DOHH2 (cell line): Measurements from ENCODE around the gene GMDS.

ENCODE experiments used
- H3F3A ChIP-seq: fragments of 200-600 bp; sonication (generic), shearing (Covaris generic); 2 replicates; pipeline ENCODE4 v1.6.0; 2016; ENCODE audit warnings: antibody characterized with exemption, mild to moderate bottlenecking; ENCODE audit not compliant: control insufficient read depth, insufficient read depth
- H3K27ac ChIP-seq: fragments of 200-600 bp; sonication (generic); 2 replicates; pipeline ENCODE4 v1.5.1; 2014; ENCODE audit warnings: low read depth, mild to moderate bottlenecking, low read length, moderate library complexity
- H3K27me3 ChIP-seq: fragments of 200-600 bp; sonication (generic); 2 replicates; pipeline ENCODE4 v1.6.1; 2014; ENCODE audit warnings: mild to moderate bottlenecking, low read length, mixed read lengths; ENCODE audit not compliant: control insufficient read depth
- H3K36me3 ChIP-seq: fragments of 200-600 bp; sonication (generic); 2 replicates; pipeline ENCODE4 v1.6.1; 2014; ENCODE audit warnings: mild to moderate bottlenecking, low read length, moderate library complexity, mixed read lengths; ENCODE audit not compliant: control insufficient read depth
- H3K4me1 ChIP-seq: fragments of 200-600 bp; sonication (generic); 2 replicates; pipeline ENCODE4 v1.6.1; 2014; ENCODE audit warnings: mild to moderate bottlenecking, low read length, mixed read lengths; ENCODE audit not compliant: control insufficient read depth
- H3K4me2 ChIP-seq: fragments of 200-600 bp; sonication (generic); 2 replicates; pipeline ENCODE4 v1.6.0; 2014; ENCODE audit warnings: mild to moderate bottlenecking, low read length, moderate library complexity
- H3K4me3 ChIP-seq: fragments of 200-600 bp; sonication (generic); 2 replicates; pipeline ENCODE4 v1.5.1; 2014; ENCODE audit warnings: mild to moderate bottlenecking, low read length, mixed read lengths
- H3K79me2 ChIP-seq: fragments of 200-600 bp; sonication (generic); 2 replicates; pipeline ENCODE4 v1.6.1; 2014; ENCODE audit warnings: mild to moderate bottlenecking, low read length, mixed read lengths; ENCODE audit not compliant: control insufficient read depth
- H3K9me2 ChIP-seq: fragments of 200-600 bp; sonication (generic); replicated peaks from 2 replicates; pipeline ENCODE4 v1.6.1; 2014; ENCODE audit warnings: mild to moderate bottlenecking, low read length, mixed read lengths; ENCODE audit not compliant: control insufficient read depth
- H3K9me3 ChIP-seq: fragments of 200-600 bp; sonication (generic); 2 replicates; pipeline ENCODE4 v1.6.1; 2014; ENCODE audit warnings: antibody characterized with exemption, low read length, mixed read lengths; ENCODE audit not compliant: control insufficient read depth, insufficient read depth
- H4K20me1 ChIP-seq: fragments of 200-600 bp; sonication (generic); 2 replicates; pipeline ENCODE4 v1.6.0; 2014; ENCODE audit warnings: low read depth, mild to moderate bottlenecking, antibody characterized with exemption, low read length, moderate library complexity; ENCODE audit not compliant: control insufficient read depth, insufficient read depth
- CTCF ChIP-seq: fragments of 200-600 bp; sonication (generic); IDR thresholded peaks from one replicate; pipeline ENCODE4 v1.5.1; 2014; ENCODE audit warnings: antibody characterized with exemption, mild to moderate bottlenecking, low read depth, low read length; ENCODE audit not compliant: poor library complexity, severe bottlenecking
- EZH2phosphoT487 ChIP-seq: fragments of 200-600 bp; sonication (generic); IDR thresholded peaks from 2 replicates; pipeline ENCODE4 v1.6.1; 2017; ENCODE audit warnings: borderline replicate concordance, mild to moderate bottlenecking, antibody characterized with exemption, low read length, moderate library complexity, mixed read lengths

Gene GMDS

DNA sequence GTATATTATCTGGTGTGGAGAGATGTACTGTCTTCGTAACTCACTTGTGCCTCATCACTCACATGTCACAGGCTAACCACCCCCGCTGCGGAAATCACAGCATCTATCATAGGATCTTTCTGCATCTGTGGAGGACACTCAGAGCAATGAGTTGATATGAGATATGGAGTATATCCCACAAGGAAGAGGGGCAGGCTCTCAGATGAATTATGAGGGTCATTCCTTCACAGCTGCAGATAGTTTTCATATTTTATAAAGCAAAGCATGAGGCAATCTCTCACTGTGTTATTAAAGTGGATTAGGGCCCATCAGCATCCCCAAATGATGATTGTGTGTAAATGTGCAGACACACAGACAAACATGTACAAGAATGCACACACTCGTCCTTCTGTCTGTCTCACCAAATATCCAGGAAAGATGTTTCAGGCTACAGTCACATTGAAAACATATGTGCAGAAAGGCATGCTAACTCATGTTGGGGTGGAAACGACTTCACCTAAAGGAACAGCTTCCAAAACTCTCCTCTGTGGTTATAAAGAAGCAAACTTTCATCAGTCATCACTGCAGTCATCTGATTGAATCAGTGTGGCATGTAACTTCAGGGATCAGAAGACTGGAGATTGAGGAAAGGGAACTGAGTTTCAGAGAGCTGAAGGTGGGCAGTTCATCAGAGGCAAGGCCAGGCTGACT is 471.0 kb downstream of the GMDS start:
- H3K9me2 ChIP-seq = no peaks in the 10 kb centered on the region
- no peak overlapping the region for H3K27ac ChIP-seq
- no peaks in the 10 kb centered on the region for H3K36me3 ChIP-seq
- no peaks in the 10 kb centered on the region for H3K9me3 ChIP-seq
- no peaks in the 10 kb centered on the region for H3F3A ChIP-seq
- H3K4me2 ChIP-seq = no peak overlapping the region
- H3K27me3 ChIP-seq = no peaks in the 10 kb centered on the region
- H3K4me1 ChIP-seq = peaks cover 12% of the 10 kb centered on the region
- TF ChIP-seq CTCF = no peak
- TF ChIP-seq EZH2phosphoT487 = no peak
- H3K4me3 ChIP-seq = no peak overlapping the region
- H4K20me1 ChIP-seq = no peaks in the 10 kb centered on the region
- H3K79me2 ChIP-seq = no peaks in the 10 kb centered on the region

GRCh38 chr6:1773700-1774099 is 471.7 kb downstream of the GMDS start:
- no peak overlapping the region for H3K4me2 ChIP-seq
- H3K79me2 ChIP-seq = no peaks in the 10 kb centered on the region
- no peaks in the 10 kb centered on the region for H3K9me3 ChIP-seq
- H3K27ac ChIP-seq = no peak overlapping the region
- no peaks in the 10 kb centered on the region for H3K36me3 ChIP-seq
- TF ChIP-seq CTCF = no peak
- TF ChIP-seq EZH2phosphoT487 = no peak
- H4K20me1 ChIP-seq = no peaks in the 10 kb centered on the region
- H3K4me1 ChIP-seq = peaks cover 16% of the 10 kb centered on the region
- no peaks in the 10 kb centered on the region for H3F3A ChIP-seq
- no peaks in the 10 kb centered on the region for H3K27me3 ChIP-seq
- H3K9me2 ChIP-seq = no peaks in the 10 kb centered on the region
- H3K4me3 ChIP-seq = no peak overlapping the region

- no peaks in the 10 kb centered on the region for H3K27me3 ChIP-seq
- H3K4me1 ChIP-seq = peaks cover 22% of the 10 kb centered on the region
- H3K4me3 ChIP-seq = no peak overlapping the region
- no peak overlapping the region for H3K4me2 ChIP-seq
- no peaks in the 10 kb centered on the region for H3F3A ChIP-seq
- TF ChIP-seq EZH2phosphoT487 (no peak), CTCF (no peak)
- H3K36me3 ChIP-seq = no peaks in the 10 kb centered on the region
- H3K79me2 ChIP-seq = no peaks in the 10 kb centered on the region
- no peak overlapping the region for H3K27ac ChIP-seq
- no peaks in the 10 kb centered on the region for H3K9me3 ChIP-seq
- H4K20me1 ChIP-seq = no peaks in the 10 kb centered on the region
- no peaks in the 10 kb centered on the region for H3K9me2 ChIP-seq
Observed at GRCh38 chr6:1770968-1771723, 474.3 kb downstream of the GMDS start.
